BJ (cell line): Measurements from ENCODE around the gene KRTAP4-16. TPM values are rescaled to one million over a fixed set of nuclear protein-coding genes. Genes with fewer than 3 reads are reported as not detected.
"Not testable (repeated sequence)": the region's sequence is repeated elsewhere in the genome, so short reads cannot be mapped to it uniquely, and the experiment has no call there.

Source experiments
- CTCF ChIA-PET: fragments of 350-600 bp; formaldehyde crosslinking; extraction: SDS; loops from one replicate; lab custom pipeline; 2021; ENCODE audit warnings: antibody characterized with exemption, inconsistent platforms; lab: Yijun Ruan, JAX
- POLR2A ChIA-PET: fragments of 300-600 bp; sonication (Branson Sonifier 250); formaldehyde crosslinking; extraction: SDS; loops from one replicate; lab custom pipeline; 2021; ENCODE audit warnings: antibody characterized with exemption; lab: Charles Lee
- DNase-seq: peaks from one replicate; pipeline ENCODE4 v3.0.0-alpha.2; 2011; ENCODE audit warnings: low read depth
- H3K27me3 ChIP-seq: 2 replicates; pipeline ENCODE4 v1.6.0; 2011; ENCODE audit warnings: low read length; ENCODE audit not compliant: control insufficient read depth, insufficient read depth
- H3K36me3 ChIP-seq: 2 replicates; pipeline ENCODE4 v1.5.1; 2011; ENCODE audit warnings: low read length; ENCODE audit not compliant: control insufficient read depth, insufficient read depth
- H3K4me3 ChIP-seq: 2 replicates; pipeline ENCODE4 v1.5.1; 2011; ENCODE audit warnings: low read depth, mild to moderate bottlenecking, control low read depth, low read length
- CTCF ChIP-seq: IDR thresholded peaks from 2 replicates; pipeline ENCODE4 v1.5.1; 2011; ENCODE audit warnings: low read depth, mild to moderate bottlenecking, control low read depth, inconsistent platforms, low read length, moderate library complexity; ENCODE audit not compliant: insufficient read depth
- polyA plus RNA-seq: library from polyadenylated mRNA; depleted of rRNA; stranded (reverse); fragments of >200 nt; gene quantifications from 2 replicates; pipeline ENCODE4 v1.2.3, GENCODE V29; 2011

KRTAP4-16 gene
- polyA plus RNA-seq, 1 experiment, result not detected

DNA sequence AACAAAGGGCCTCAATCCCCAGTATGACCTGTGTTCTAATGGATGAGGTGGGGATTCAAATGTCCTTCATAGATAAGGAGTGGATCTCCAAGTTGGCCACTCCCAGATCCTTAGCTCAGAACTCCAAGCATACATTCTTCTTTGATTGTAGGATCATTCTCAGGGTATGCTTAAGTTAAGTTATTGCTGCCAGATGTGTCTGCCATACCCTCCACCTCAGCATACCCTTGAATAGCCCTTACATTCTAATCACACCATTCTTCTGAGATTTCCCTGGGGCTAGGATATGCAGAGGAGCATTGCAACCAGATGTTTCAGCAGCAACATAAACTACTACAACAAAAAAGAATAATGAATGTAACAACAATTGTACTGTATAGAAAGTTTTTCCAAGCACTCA lies 34.7 kb downstream of the KRTAP4-16 start:
- TF ChIP-seq CTCF, result no peak

GRCh38 chr17:41065829-41066624 lies 36.0 kb downstream of the KRTAP4-16 start, which contains the start of gene KRTAP2-4:
Gene KRTAP2-4, minus strand, starts transcription at chr17:41065879. Its CDS starts 34 bp downstream, at chr17:41065845.
- no peaks in the 10 kb centered on the region for H3K36me3 ChIP-seq
- no peak for TF ChIP-seq CTCF
- ChIA-PET POLR2A (no interaction called here), CTCF (interaction anchor here (1.6 to 2.0 kb wide), 2 partner anchors 18 to 157 kb away, joined by 3 to 8 read pairs; no protein-coding TSS in a partner anchor)
- peak; percentile 83 for DNase-seq
- H3K4me3 ChIP-seq, result no peak within 1 kb of the TSS
- H3K27me3 ChIP-seq, result no peaks in the 10 kb centered on the region

More for the DNA sequence above, 34.7 kb downstream of the KRTAP4-16 start:
- no peak overlapping the region for H3K4me3 ChIP-seq
- peak; percentile 62 for DNase-seq
- ChIA-PET CTCF (interaction anchor here (1.6 to 2.2 kb wide), 3 partner anchors 158 to 581 kb away, joined by 6 to 9 read pairs (median 8); no protein-coding TSS in a partner anchor), POLR2A (no interaction called here)
- no peaks in the 10 kb centered on the region for H3K36me3 ChIP-seq
- H3K27me3 ChIP-seq, result no peaks in the 10 kb centered on the region

GRCh38 chr17:41065016-41065689 lies 36.9 kb downstream of the KRTAP4-16 start:
- ChIA-PET POLR2A (interaction anchor here (0.5 kb wide), 1 partner anchor 39 kb away, joined by 3 read pairs; no protein-coding TSS in a partner anchor), CTCF (interaction anchor here (1.6 to 1.7 kb wide), 2 partner anchors 17 to 155 kb away, joined by 3 to 7 read pairs; no protein-coding TSS in a partner anchor)
- H3K4me3 ChIP-seq, DNase-seq, H3K36me3 ChIP-seq, H3K27me3 ChIP-seq: not testable (repeated sequence)

DNA sequence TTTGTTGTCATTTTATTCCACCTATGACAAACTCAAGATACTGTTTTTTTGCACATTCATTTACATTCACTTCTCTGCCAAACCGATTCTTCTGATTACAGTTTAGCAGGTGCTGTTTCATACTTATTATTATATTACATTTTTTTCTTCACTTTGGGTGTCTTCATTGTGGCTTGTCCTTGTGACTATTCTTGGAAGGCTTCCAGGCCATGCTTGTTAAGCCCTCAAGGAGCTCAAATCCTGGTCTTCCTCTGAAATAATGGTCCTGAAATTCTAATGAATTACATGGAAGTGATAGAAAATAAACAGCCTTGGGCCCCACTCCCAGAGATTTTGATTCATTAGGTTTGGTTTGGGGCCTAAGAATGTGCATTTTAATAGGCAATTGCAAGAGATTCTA lies 37.7 kb downstream of the KRTAP4-16 start:
- ChIA-PET POLR2A (interaction anchor here (0.5 kb wide), 1 partner anchor 38 kb away, joined by 3 read pairs; no protein-coding TSS in a partner anchor), CTCF (interaction anchor here (0.6 to 1.7 kb wide), 3 partner anchors 107 to 259 kb away, joined by 3 to 7 read pairs (median 4); no protein-coding TSS in a partner anchor)
- Histone ChIP-seq H3K4me3 (no peak overlapping the region), H3K36me3 (no peaks in the 10 kb centered on the region), H3K27me3 (no peaks in the 10 kb centered on the region)
- no peak for DNase-seq
- TF ChIP-seq CTCF, result no peak

DNA sequence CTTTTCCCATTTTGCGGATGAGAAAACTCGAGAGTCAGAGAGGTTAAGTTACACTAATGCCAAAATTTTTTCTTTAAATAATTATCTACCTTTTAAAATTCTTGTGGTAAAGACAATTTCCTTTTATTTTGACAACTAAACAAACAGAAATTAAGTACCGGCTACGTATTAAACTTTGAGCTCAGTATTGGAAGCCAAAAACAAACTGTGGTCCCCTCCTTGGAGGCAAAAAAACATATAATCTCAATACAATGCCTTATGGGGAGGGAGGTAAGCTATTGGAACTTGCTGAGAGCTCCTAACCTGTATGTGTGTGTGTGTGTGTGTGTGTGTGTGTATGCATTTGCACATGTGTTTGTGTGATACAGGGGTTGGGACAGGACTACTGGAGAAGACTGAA lies 38.6 kb downstream of the KRTAP4-16 start:
- Histone ChIP-seq H3K36me3 (no peaks in the 10 kb centered on the region), H3K4me3 (no peak overlapping the region), H3K27me3 (no peaks in the 10 kb centered on the region)
- ChIA-PET CTCF (interaction anchor here (0.6 to 1.7 kb wide), 3 partner anchors 16 to 260 kb away, joined by 3 to 7 read pairs (median 4); no protein-coding TSS in a partner anchor), POLR2A (no interaction called here)
- no peak for TF ChIP-seq CTCF
- DNase-seq, result no peak
